Rectal smooth muscle tissue (tissue), 1 donor: ENCODE data around the gene DNAAF3.

ENCODE experiments used
- H3K27ac ChIP-seq: one replicate; pipeline ENCODE4 v1.7.0; 2013; ENCODE audit warnings: low read depth, low read length, inconsistent platforms
- H3K27me3 ChIP-seq: one replicate; pipeline ENCODE4 v1.7.0; 2013; ENCODE audit warnings: low read length; ENCODE audit not compliant: control insufficient read depth, insufficient read depth
- H3K36me3 ChIP-seq: one replicate; pipeline ENCODE4 v1.7.0; 2013; ENCODE audit warnings: low read length; ENCODE audit not compliant: control insufficient read depth, insufficient read depth
- H3K4me1 ChIP-seq: one replicate; pipeline ENCODE4 v1.7.0; 2013; ENCODE audit warnings: low read length; ENCODE audit not compliant: control insufficient read depth, insufficient read depth
- H3K4me3 ChIP-seq: one replicate; pipeline ENCODE4 v1.7.0; 2013; ENCODE audit warnings: low read length
- H3K9ac ChIP-seq: one replicate; pipeline ENCODE4 v1.7.0; 2013; ENCODE audit warnings: low read length

The DNAAF3 gene

DNA sequence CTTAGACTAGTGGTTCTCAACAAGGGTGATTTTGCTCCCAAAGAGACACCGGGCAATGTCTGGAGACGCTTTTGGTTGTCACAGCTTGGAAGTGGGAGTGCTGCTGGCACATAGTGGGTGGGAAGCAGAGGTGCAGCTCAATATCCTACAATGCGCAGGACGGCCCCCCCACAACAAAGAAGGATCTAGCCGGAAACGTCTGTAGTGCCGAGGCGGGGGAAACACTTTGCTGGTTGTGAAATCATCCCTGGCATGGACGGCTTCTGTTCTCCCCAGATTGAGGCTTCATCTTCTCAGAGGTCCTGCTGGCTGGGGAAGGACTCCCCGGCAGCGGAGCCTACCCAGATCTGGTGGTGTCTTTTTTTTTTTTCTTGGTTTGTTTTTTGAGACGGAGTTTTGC, 27.1 kb upstream of the DNAAF3 start:
- H3K4me1 ChIP-seq: no peaks in the 10 kb centered on the region
- H3K36me3 ChIP-seq: no peaks in the 10 kb centered on the region
- no peaks in the 10 kb centered on the region for H3K27me3 ChIP-seq

DNA sequence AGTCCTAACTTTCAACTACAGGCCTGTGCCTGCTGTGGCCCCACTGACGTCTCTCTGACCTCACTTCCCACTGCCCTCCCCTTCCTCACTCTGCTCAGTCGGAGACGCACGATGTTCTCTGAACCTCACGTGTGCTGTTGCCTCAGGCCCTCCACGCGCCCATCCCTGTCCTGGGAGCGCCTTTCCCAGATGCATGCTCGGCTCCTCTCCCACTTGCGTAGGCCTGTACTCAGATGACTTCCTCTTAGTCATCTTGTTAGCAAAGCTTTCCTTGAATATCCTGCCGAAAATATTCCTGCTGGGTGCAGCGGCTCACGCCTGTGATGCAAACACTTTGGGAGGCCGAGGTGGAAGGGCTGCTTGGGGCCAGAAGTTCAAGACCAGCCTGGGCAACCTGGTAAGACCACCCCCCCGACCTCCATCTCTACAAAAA, 23.0 kb upstream of the DNAAF3 start:
- H3K36me3 ChIP-seq: no peaks in the 10 kb centered on the region
- H3K4me3 ChIP-seq: no peak overlapping the region
- no peak overlapping the region for H3K9ac ChIP-seq
- no peaks in the 10 kb centered on the region for H3K4me1 ChIP-seq
- no peaks in the 10 kb centered on the region for H3K27me3 ChIP-seq
- H3K27ac ChIP-seq: no peak overlapping the region

More for the DNA sequence above, 27.1 kb upstream of the DNAAF3 start:
- no peak overlapping the region for H3K9ac ChIP-seq
- no peak overlapping the region for H3K4me3 ChIP-seq
- no peak overlapping the region for H3K27ac ChIP-seq

DNA sequence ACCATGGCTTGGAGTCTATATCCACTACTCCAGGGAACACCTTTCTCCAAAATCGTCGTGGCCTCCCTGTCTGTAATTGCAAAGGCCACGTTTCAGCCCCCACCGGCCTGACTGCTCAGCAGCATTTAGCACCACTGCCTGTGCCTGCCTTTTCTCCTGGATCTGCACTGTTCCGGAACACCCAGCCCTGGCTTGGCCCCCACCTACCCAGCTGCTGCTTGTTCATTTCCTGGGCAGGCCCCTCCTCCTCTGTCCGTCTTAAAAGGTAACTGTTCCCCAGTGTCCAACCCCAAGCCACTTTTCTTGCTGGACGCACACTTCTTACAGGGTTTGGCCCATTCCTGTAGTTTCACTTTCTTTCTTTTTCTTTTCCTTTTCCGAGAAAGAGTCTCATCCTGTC, 22.2 kb upstream of the DNAAF3 start:
- Histone ChIP-seq H3K36me3 (no peaks in the 10 kb centered on the region), H3K27me3 (no peaks in the 10 kb centered on the region), H3K27ac (no peak overlapping the region)

DNA sequence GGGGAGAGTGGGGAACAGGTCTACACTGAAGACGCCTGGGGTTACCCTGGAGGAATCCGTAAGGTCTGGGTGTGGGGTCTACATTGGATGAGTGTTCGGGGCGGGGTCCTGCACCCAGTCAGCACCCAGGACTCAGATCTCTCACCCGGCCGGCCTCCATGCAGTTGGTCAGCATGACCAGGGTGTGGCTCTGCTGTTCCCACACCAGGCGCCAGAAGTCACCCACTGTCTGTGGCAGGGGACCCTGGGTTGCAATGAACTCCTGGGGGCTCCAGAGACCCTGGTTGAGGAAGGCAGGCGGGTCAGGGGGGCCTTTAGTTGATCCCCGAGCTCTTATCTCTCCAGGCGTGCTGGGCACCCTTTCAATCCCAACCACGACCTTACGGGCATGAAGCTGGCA, 19.7 kb upstream of the DNAAF3 start:
- H3K27me3 ChIP-seq: peaks cover 5% of the 10 kb centered on the region
- H3K4me3 ChIP-seq: no peak overlapping the region
- no peak overlapping the region for H3K27ac ChIP-seq
- H3K4me1 ChIP-seq: no peaks in the 10 kb centered on the region
- no peak overlapping the region for H3K9ac ChIP-seq
- H3K36me3 ChIP-seq: no peaks in the 10 kb centered on the region

More for the DNA sequence above, 22.2 kb upstream of the DNAAF3 start:
- no peak overlapping the region for H3K9ac ChIP-seq
- H3K4me3 ChIP-seq: no peak overlapping the region
- H3K4me1 ChIP-seq: no peaks in the 10 kb centered on the region

DNA sequence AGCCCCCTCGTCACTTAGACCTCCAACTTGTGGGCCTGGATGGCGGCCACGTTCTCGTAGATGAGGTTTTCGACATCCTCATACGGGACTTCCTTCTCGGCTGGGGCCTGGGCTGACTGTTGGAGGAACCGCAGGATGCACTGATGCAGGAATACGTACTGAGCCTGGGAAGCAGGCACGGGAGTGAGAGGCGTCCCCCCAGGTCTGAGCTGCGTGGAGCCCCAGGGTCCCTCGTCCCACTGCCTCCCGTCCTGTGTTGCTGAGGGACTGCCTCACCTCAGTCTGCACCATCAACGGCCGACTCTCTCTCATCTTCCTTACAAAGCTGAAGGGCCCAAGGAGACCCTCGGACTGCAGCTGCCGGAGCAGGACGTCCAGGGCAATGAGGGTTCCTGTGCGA, 15.3 kb upstream of the DNAAF3 start:
- Histone ChIP-seq H3K36me3 (no peaks in the 10 kb centered on the region), H3K9ac (no peak overlapping the region), H3K27ac (no peak overlapping the region), H3K4me1 (no peaks in the 10 kb centered on the region), H3K27me3 (peaks cover 29% of the 10 kb centered on the region), H3K4me3 (no peak overlapping the region)

DNA sequence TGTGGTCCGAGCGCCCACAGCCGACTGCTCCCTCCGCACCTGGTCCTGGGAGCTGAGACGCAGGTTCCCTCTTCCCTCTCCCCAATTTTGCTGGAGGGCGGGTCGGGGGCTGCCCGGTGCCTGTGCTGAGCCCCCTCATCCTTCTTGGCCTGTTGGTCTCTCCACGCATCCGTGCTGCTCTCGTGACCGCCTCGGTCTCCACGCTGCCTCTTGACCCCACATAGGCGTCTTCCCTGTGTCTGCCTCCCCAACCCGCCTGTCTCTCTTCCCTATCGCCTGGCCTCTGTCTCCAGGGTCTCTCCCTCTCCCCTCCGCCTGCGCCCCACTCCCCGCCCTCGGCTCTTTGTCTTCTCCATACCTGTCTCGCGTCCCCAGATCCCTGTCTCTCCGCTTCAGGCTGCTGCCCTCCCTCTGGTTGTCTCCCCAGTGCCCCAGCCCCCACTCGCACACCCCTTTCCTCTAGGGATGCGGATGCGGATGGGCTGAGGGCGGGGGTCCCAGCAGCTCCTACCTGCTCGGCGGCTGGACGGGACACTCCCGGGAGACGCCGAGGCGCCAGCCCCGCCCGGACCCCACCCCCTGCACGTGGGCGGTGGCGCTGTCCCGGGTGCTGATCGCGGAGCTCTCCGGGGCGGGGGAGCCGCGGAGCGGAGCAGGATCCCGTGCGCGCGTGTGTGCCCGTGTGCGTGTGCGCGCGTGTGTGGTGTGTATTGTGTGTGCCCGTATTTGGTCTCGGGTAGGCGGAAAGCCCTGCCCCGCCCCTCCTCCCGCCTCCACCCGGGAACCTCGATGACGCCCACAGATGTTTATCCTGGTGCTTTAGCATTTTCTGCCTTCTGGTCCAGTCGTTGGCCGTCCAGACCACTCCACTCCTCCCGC, 13.4 kb upstream of the DNAAF3 start, which contains the start of gene SYT5:
TSS of gene SYT5 (minus strand) at position 684 of the 879 bp plus-strand sequence. CDS start 1,248 bp downstream, outside the sequence.
- H3K9ac ChIP-seq: no peak within 1 kb of the TSS
- H3K36me3 ChIP-seq: no peaks in the 10 kb centered on the region
- no peaks in the 10 kb centered on the region for H3K4me1 ChIP-seq
- peaks cover 43% of the 10 kb centered on the region for H3K27me3 ChIP-seq
- no peak within 1 kb of the TSS for H3K27ac ChIP-seq
- H3K4me3 ChIP-seq: peak within 1 kb of the TSS; percentile 62

DNA sequence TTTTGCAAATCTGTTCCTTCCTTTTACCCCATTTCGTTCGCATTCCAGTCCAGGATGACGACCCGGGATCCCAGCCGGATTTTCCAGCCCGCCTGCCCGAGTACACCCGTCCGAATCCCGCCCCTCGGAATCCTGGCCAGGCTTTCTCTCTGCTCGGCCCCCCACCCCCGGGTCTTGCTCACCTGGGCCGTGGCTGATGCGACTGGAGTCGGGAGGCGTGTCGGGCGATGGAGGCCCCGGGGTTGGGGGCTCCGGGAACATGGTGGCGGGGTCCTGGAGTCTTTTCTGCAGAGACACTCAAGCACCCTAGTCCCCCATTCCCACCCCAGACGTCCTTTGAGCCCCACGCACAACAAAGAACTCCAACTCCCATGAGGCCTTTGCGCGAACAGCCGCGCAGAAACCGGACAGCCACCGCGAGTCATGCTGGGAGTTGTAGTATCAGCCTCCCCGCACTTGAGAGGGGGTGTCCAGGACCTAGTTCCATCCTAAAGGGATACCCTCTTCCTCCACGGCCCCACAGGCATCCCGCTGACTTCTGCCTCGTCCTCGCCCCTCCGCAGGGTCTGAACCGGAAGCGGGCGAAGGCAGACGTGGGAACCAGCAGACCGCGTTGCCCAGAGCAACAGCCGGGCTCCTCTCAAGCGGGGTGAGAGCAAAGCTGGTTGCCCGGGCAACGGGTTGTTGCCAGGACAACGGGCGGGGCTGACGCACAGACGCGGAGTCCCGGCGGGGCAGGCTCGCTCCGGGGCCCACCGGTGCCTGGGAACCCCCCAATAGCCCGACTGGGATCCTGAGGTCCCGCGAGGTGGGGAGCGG, 12.6 kb upstream of the DNAAF3 start:
- no peak overlapping the region for H3K9ac ChIP-seq
- H3K27ac ChIP-seq: no peak overlapping the region
- no peaks in the 10 kb centered on the region for H3K36me3 ChIP-seq
- peaks cover 49% of the 10 kb centered on the region for H3K27me3 ChIP-seq
- peak overlapping the region; percentile 62 for H3K4me3 ChIP-seq
- no peaks in the 10 kb centered on the region for H3K4me1 ChIP-seq

DNA sequence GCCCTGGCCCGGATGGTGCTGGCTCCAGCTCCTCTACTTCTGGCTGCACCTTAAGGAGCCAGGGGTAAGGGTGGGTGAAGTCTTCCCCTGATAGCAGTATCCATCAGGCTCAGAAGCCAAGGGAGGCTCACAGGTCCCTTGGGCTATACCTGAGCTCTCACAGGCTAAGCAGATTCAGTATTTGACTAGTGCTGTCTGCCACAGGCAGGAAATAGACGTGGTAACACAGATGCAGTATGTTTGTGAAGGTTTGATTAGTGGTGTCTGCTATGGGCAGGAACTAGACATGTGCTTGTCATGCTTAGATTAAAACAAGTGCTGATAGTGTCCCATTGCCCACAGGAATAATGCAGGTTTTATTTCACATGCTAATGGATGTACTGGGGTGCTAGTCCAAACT, 9.7 kb upstream of the DNAAF3 start:
- H3K4me3 ChIP-seq: no peak overlapping the region
- no peak overlapping the region for H3K27ac ChIP-seq
- no peaks in the 10 kb centered on the region for H3K4me1 ChIP-seq
- no peak overlapping the region for H3K9ac ChIP-seq
- H3K27me3 ChIP-seq: peaks cover 57% of the 10 kb centered on the region
- no peaks in the 10 kb centered on the region for H3K36me3 ChIP-seq

DNA sequence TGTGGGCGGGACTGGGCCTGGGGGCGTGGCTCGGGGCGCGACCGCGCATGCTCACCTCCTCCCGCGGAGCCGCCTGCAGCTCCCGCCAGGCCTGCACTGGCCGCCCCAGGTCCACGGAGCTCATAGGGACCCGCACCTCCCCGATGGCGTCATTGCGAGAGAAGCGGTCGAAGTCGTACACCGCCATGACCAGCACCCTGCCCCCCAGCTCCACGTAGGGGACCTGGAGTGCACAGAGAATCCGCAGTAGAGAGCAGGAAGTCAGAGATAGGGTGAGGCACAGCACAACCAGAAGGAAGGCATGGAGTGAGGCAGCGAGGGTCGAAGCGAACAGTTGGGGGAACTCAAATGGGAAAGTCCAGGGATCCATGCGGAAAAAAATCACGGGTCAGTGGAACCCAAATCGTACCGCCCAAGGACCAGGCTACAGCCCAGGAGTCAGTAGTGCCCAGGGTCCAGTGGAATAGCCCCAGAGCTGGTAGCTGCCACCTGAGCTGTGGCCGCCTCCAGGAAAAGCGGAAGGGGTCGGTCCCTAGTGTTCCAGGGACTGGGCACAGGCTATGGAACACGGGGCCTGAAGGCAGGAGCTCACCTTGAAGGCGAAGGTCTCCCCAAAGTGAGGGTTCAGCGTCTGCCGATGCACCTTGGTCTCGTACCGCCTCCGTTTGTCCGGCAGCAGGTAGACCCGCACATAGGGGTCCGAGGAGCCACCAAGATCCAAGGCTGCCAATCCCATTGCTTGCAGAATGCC, 8.9 kb upstream of the DNAAF3 start:
- peaks cover 50% of the 10 kb centered on the region for H3K27me3 ChIP-seq
- H3K4me3 ChIP-seq: no peak overlapping the region
- no peaks in the 10 kb centered on the region for H3K4me1 ChIP-seq
- no peak overlapping the region for H3K9ac ChIP-seq
- H3K36me3 ChIP-seq: no peaks in the 10 kb centered on the region
- no peak overlapping the region for H3K27ac ChIP-seq

DNA sequence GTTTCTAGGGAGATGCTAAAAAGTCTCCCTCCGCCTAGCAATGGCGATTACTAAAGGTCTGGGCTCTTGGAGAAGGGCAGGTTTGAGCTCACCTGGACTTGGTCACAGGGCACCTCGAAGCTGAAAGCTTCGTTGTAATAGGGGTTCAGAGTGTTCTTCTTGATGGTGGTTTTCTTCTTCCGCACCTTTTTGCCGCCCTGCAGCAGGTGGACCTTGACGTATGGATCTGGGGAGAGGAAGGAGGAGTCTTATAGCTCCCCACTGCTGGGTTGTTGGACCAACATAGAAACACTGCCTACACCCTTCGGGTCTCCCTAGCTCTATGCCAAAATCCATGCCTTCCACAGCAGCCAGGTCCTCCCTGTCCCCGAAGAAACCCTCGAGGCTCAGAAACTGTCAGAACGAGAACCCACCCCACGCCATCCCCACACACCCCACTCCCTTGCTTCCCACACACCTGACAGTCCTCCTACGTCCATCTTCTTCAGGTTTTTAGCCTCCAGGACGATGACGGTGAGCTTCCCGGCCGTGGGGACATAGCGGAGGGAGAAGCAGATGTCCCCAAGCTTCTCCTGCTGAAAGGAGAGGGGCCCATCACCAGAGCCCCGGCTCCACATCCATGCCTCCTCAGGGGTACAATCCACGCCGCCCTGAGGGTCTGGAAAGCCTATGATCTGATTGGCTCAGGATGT, 8.2 kb upstream of the DNAAF3 start:
- peaks cover 53% of the 10 kb centered on the region for H3K27me3 ChIP-seq

DNA sequence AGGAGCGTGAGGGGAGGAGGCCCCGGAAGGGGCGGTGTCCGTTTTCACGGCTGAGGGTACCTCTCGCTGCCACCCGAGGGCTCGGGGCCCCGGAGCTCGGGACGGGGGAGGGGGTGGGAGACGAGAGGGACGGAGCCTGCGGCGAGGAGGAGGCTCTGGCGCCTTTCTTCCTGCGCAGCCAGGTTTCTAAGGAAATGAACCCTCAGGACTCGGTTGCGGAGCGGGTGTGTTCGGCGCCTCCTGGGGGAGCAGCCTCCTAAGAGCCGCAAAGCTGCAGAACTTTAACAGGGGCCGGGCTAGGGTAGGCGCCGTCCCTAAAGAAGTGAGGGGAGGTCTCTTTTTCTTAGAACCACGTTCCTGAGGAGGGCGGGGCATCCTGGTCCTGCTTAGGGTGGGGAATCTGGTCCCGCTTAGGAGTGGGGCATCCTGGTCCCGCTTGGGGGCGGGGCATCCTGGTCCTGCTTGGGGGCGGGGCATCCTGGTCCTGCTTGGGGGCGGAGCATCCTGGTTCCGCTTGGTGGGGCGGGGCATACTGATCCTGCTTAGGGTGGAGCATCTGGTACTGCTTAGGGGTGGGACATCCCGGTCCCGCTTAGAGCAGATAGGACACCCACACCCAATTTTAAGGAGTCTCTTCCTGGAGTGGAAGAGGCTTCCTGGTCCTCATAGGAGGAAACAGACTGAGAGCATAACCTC, 7.4 kb upstream of the DNAAF3 start:
- peaks cover 48% of the 10 kb centered on the region for H3K27me3 ChIP-seq
- H3K36me3 ChIP-seq: no peaks in the 10 kb centered on the region
- no peak overlapping the region for H3K4me3 ChIP-seq

More for the DNA sequence above, 8.2 kb upstream of the DNAAF3 start:
- Histone ChIP-seq H3K27ac (no peak overlapping the region), H3K4me1 (no peaks in the 10 kb centered on the region), H3K9ac (no peak overlapping the region), H3K4me3 (no peak overlapping the region), H3K36me3 (no peaks in the 10 kb centered on the region)

More for the DNA sequence above, 7.4 kb upstream of the DNAAF3 start:
- Histone ChIP-seq H3K4me1 (no peaks in the 10 kb centered on the region), H3K27ac (no peak overlapping the region), H3K9ac (no peak overlapping the region)
